Activated T-helper 2 cell treated with anti-CD3 and anti-CD28 coated beads, Interferon-gamma antibody, Interleukin-2, Interleukin-4, amounts not matched to agents 10 μg/mL and 5 μg/mL and 100 μg/mL, durations not matched to agents 14 hours and 24 hours and 36 hours (primary cell): ENCODE measurements around the gene SLC6A17. TPM values are rescaled to one million over a fixed set of nuclear protein-coding genes. Genes with fewer than 3 reads are reported as not detected.
A peak's percentile ranks its signal among the peaks of the same experiment; 100 is the strongest.

ENCODE experiments used
- DNase-seq: peaks from one replicate; pipeline ENCODE4 v3.0.0; 2021; ENCODE audit warnings: low spot score
- H3K27ac Mint-ChIP-seq: one replicate; pipeline ENCODE4 v1.8.0; 2021; ENCODE audit warnings: mixed read lengths
- H3K27me3 Mint-ChIP-seq: one replicate; pipeline ENCODE4 v1.8.0; 2021; ENCODE audit warnings: low read depth, mixed read lengths
- H3K36me3 Mint-ChIP-seq: one replicate; pipeline ENCODE4 v1.8.0; 2021; ENCODE audit warnings: low read depth, mixed read lengths
- H3K4me1 Mint-ChIP-seq: one replicate; pipeline ENCODE4 v1.8.0; 2021; ENCODE audit warnings: low read depth, mixed read lengths
- H3K4me3 Mint-ChIP-seq: one replicate; pipeline ENCODE4 v1.8.0; 2021; ENCODE audit warnings: low read depth, mild to moderate bottlenecking, moderate library complexity, mixed read lengths
- H3K9me3 Mint-ChIP-seq: one replicate; pipeline ENCODE4 v1.8.0; 2021; ENCODE audit warnings: mixed read lengths
- intact Hi-C: fragments of 100-400 bp; cut with micrococcal nuclease; formaldehyde crosslinking; loops from one replicate; pipeline ENCODE4 v1.15.1; 2023
- total RNA-seq: library from RNA; stranded (reverse); gene quantifications from 2 replicates; pipeline ENCODE4 v1.2.3, GENCODE V29; 2022

Gene SLC6A17
- total RNA-seq, 1 donor from 2014 or later, result 0.46 TPM

DNA sequence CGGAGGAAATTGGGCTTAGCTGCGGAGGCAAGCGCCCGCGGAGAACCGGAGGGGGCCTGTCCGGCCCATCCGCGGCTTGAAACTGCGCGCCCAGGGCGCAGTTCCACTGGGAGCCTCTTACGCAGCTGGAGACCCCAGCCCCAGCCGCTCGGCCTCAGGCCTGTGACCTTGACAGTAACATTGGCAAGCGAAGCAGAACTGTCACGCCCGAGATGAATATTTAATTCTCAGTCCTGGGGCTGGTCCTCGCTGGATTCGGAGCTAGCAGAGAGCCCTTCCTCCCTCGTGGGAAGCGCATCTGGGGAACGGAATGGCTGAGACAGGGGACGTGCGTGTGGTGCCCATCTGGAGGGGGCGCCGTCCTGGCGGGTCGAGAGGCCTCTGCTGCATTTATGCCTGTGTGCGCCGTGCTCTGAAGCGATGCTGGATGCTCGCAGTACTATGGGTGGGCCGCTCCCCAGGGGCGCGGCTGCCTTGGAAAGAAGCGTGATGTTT, 928 bp downstream of the SLC6A17 start:
- Mint-ChIP-seq H3K4me3 (no peak overlapping the region), H3K4me1 (peaks cover 2% of the 10 kb centered on the region)

DNA sequence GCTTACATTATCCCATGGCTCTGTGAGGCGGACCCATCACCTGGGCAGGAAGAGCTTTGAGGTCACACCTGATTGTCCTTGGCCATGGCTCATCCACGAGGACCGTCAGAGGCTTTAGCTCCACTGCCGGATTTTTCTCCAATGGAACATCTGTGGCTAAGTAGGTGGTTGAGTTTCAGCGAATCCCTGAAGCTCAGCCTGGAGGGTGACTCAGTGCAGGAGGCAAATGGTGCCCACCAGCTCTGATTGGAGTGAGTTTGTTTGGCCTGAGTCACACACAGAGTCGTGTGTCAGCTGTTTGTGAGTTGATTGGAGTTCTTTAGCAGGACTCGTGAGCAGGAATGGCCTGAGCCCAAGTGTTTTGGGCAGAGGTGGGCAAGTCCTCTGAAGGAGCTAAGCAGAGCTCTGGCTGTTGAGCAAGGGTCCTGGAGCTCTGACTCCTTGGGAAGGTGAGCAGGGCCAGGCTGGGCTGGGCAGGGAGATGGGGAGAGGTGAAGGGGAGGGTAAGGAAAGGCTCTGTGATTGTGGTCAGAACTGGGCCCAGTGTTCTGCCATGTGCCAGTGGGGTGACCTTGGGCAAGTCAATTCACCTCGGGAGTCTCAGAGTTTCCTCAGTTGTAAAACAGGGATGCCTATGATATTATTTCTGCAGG, 2.0 kb downstream of the SLC6A17 start:
- intact Hi-C loops, result no loop called here
- no peaks in the 10 kb centered on the region for H3K9me3 Mint-ChIP-seq
- DNase-seq, result no peak
- peaks cover 2% of the 10 kb centered on the region for H3K4me1 Mint-ChIP-seq
- no peaks in the 10 kb centered on the region for H3K36me3 Mint-ChIP-seq
- H3K27me3 Mint-ChIP-seq, result peaks cover 46% of the 10 kb centered on the region
- H3K4me3 Mint-ChIP-seq, result no peak overlapping the region
- no peak overlapping the region for H3K27ac Mint-ChIP-seq

More for the DNA sequence above, 928 bp downstream of the SLC6A17 start:
- Mint-ChIP-seq H3K27ac (no peak overlapping the region), H3K36me3 (no peaks in the 10 kb centered on the region), H3K9me3 (no peaks in the 10 kb centered on the region), H3K27me3 (peaks cover 41% of the 10 kb centered on the region)
- intact Hi-C loops, result no loop called here
- no peak for DNase-seq

DNA sequence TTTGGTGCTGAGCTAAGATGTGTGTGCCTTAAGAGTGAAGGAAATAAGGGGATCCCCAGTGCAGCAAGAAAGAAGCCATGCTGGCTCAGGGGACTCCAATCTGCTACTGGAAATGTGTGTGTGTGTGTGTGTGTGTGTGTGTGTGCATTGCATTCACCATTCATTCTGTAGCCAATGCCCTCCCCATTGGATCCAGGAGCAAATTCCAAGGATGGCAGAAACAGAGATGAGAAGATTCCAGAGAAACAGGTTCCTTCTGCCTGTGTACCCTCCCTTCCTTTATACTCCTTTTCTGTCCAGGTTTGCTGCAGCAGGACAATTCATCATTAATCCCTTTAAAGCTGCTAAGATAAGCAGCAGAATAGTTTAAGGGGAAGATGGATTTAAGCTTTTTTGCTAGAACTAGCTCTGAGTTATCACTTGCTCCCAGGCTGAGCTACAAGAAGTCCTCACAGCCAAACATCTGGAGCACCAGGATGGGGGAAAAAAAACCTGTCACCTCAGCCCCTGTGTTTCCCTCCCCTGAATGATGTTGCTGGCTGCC, 3.2 kb downstream of the SLC6A17 start:
- Mint-ChIP-seq H3K27me3 (peaks cover 48% of the 10 kb centered on the region), H3K9me3 (no peaks in the 10 kb centered on the region), H3K4me1 (peaks cover 2% of the 10 kb centered on the region), H3K4me3 (no peak overlapping the region), H3K36me3 (no peaks in the 10 kb centered on the region), H3K27ac (no peak overlapping the region)
- DNase-seq, result no peak
- intact Hi-C loops, result no loop called here

DNA sequence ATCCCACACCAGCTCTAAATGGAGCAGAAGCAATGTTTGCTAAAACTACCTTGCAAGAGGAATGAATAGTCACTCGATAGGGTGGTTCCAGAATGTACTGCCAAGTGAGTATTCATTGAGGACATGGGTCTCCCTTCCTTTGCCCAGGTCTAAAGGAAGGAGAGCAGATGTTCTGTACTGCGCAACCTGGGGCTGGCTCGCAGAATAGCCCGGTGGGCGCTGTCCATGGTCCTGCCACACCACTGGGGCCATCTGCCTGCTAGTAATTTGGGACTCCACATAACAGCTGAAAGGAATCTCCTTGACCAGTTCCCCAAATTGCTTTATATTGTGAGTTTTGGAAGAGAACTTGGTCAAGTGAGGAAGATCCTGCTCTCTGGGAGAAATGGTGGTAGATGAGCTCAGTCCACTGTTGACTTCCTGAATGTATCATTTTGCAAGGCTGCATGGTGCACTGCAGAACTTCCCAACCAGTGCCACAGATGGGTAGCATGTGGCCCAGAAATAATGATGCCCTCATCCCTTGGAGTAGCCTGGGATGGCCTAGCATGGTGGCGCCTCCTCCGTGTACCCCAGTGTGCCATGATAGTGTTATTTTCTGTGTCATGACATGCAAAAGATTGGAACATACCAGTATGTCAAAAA, 5.7 kb downstream of the SLC6A17 start:
- H3K4me3 Mint-ChIP-seq, result no peak overlapping the region
- H3K4me1 Mint-ChIP-seq, result peaks cover 2% of the 10 kb centered on the region
- peaks cover 40% of the 10 kb centered on the region for H3K27me3 Mint-ChIP-seq
- H3K36me3 Mint-ChIP-seq, result no peaks in the 10 kb centered on the region
- intact Hi-C loops, result no loop called here
- peak; percentile 32 for DNase-seq
- H3K9me3 Mint-ChIP-seq, result no peaks in the 10 kb centered on the region
- no peak overlapping the region for H3K27ac Mint-ChIP-seq

DNA sequence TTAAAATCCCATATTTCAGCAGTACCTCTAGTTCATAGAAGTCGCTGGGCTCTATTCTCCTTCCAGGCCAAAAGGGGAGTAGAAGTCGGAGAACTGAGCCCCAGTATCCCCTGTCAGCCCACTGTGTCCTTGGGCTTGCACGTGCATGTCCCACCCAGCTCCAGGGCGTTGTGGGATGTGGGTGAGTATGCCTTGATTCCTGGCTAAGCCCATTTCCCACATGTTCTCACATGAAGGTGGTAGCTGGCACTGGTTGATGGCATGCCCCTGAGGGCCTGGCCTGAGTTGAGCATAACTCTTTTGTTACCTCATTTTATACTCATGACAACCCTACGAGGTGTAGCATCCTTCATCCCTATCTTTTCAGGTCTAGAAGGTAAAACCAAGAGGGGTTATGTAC, 8.0 kb downstream of the SLC6A17 start:
- no peak overlapping the region for H3K4me3 Mint-ChIP-seq
- DNase-seq, result no peak
- no peaks in the 10 kb centered on the region for H3K9me3 Mint-ChIP-seq
- peaks cover 2% of the 10 kb centered on the region for H3K4me1 Mint-ChIP-seq
- intact Hi-C loops, result no loop called here
- H3K27me3 Mint-ChIP-seq, result peaks cover 19% of the 10 kb centered on the region
- no peak overlapping the region for H3K27ac Mint-ChIP-seq
- H3K36me3 Mint-ChIP-seq, result no peaks in the 10 kb centered on the region

DNA sequence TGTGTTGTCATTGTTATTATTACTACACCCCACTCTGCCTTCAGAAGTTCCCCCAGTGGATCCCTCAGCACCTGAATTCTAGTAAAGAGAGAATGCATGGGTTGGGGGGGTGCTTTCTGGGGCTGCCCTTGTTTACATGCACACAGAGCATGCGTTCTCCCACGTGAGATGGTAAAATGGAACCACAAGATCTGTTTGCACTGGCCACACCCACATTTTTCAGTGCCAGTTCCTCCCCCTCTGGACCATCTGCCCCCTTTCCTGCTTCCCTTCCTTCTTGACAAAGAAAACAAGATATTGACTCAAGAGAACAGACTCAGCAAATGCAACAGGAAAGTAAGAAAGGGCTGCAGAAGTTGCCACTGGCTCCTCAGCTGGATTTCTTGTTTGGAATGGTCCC, 8.9 kb downstream of the SLC6A17 start:
- DNase-seq, result no peak
- intact Hi-C loops, result no loop called here
- Mint-ChIP-seq H3K27me3 (peaks cover 13% of the 10 kb centered on the region), H3K4me1 (peaks cover 2% of the 10 kb centered on the region), H3K27ac (no peak overlapping the region), H3K4me3 (no peak overlapping the region), H3K36me3 (no peaks in the 10 kb centered on the region), H3K9me3 (no peaks in the 10 kb centered on the region)

DNA sequence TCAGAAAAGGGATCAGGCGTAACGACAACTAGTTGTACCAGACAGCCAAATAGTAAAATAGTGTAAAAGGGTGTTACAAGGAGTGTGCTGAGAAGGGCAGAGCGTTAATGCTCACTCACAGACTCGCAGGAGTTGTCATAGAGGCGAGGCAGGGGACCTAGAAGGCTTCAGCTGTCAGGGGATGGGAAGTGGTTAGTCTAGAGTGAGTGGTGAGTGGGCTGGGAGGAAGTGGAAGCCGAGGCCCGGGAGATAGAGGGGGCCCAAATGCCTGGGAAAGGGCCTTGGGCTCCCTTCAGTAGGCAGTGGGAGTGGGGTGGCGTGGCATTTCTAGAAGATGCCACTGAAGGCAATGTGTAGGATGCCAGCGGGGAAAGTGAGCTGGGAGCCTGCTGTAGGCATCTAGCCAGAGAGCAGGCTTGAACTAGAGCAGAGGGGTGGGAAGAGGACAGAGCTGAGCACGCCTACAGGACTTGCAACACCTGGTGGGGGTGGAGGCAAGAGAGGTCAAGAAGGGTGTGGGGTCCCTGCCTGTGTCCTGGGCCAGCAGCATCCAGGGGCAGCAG, 10.3 kb downstream of the SLC6A17 start:
- no peak overlapping the region for H3K4me3 Mint-ChIP-seq

DNA sequence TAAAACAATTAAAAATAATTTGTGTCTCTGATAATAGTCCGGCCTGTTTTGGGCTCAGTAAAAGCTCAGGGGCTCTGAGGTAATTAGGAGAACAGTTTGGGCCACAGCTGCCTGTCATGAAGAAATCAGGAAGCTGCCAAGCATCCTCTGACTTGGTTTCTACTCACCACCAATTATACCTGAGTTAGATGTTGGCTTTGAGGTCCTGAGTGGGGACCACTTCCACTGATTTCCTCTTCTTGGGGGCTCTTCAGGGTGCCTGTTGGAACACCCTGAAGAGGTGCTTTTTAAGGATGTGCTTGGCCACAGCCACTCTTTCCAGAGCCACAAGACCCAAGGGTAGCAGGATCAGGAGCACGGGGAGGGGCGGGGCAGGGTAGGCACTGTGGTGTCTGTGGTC, 10.9 kb downstream of the SLC6A17 start:
- Mint-ChIP-seq H3K9me3 (no peaks in the 10 kb centered on the region), H3K36me3 (no peaks in the 10 kb centered on the region), H3K27ac (no peak overlapping the region), H3K4me1 (peaks cover 2% of the 10 kb centered on the region), H3K4me3 (no peak overlapping the region), H3K27me3 (peaks cover 7% of the 10 kb centered on the region)
- intact Hi-C loops, result no loop called here
- no peak for DNase-seq

More for the DNA sequence above, 10.3 kb downstream of the SLC6A17 start:
- no peak for DNase-seq
- peaks cover 7% of the 10 kb centered on the region for H3K27me3 Mint-ChIP-seq
- intact Hi-C loops, result no loop called here
- peaks cover 2% of the 10 kb centered on the region for H3K4me1 Mint-ChIP-seq
- H3K36me3 Mint-ChIP-seq, result no peaks in the 10 kb centered on the region
- no peaks in the 10 kb centered on the region for H3K9me3 Mint-ChIP-seq
- no peak overlapping the region for H3K27ac Mint-ChIP-seq

DNA sequence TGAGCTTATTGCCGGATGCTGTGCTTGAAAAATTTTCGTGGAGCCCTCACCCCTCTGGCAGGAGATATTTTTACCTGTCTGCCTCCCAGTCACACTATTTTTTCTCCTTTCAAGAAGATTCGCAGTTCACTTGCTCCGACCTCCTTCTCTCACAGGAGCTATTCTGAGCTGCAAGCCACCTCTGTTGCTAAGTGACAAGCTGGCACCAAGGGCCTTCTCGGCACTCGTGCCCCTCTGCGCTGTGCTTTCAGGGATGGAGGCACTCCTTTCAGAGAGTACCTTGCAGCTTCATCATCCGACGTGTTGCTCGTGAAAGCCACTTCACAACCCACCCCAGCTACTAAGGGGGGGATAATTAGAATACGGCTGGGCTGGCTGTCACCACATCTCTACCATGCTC, 11.6 kb downstream of the SLC6A17 start:
- Mint-ChIP-seq H3K9me3 (no peaks in the 10 kb centered on the region), H3K27ac (no peak overlapping the region), H3K36me3 (no peaks in the 10 kb centered on the region), H3K27me3 (peaks cover 2% of the 10 kb centered on the region), H3K4me3 (no peak overlapping the region), H3K4me1 (peaks cover 2% of the 10 kb centered on the region)
- intact Hi-C loops, result no loop called here
- no peak for DNase-seq

DNA sequence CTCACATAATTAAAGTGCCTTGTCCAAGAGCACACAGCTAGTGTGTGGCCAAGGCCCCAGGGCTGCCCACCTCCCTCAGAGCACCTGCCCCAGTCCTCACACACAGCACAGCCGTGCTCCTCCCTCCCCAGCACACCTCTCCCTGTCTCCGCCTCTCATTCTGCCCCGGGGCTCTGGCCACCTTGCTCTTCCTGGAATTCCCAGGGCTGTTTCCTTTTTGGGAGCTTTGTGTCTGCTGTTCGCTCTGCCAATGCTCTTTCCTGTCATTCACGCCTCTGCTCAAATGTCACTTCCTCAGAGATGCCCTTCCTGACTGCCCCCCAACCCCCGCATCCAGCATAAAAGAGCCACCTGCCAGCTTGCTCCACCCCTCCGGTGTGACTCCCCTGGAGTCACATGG, 13.3 kb downstream of the SLC6A17 start:
- peaks cover 2% of the 10 kb centered on the region for H3K4me1 Mint-ChIP-seq
- no peak overlapping the region for H3K4me3 Mint-ChIP-seq
- intact Hi-C loops, result no loop called here
- no peak for DNase-seq
- no peaks in the 10 kb centered on the region for H3K27me3 Mint-ChIP-seq
- H3K36me3 Mint-ChIP-seq, result no peaks in the 10 kb centered on the region
- H3K27ac Mint-ChIP-seq, result no peak overlapping the region
- H3K9me3 Mint-ChIP-seq, result no peaks in the 10 kb centered on the region

DNA sequence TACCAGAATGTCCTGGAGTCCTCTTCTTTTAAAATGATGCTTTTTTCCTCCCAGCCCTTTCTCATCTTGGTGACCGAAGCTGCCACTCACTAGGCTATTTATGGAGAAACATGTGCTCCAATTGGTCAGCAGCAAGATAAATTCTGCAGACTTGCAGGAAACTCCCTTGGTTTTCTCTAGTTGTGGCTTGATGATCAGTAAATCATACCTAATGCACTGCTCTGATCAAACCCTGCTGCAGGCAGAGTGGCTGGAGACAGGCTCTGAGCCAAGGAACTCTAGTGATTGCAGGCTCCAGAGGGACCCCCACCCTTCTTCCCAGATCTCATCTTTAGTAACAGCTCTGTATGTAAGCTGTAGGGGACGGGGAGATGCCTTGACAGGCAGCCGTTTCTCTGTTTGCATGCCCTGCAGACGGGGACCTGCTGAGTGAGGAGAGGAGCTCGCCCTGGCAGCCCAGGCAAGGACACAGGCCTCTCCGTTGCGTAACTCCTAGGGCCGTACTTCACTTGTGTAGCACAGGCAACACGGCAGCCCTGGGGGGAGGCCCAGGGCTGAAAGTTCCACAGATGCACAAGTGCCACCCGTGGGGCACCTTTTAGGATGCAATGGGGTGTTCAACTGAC, 14.5 kb downstream of the SLC6A17 start:
- peaks cover 2% of the 10 kb centered on the region for H3K4me1 Mint-ChIP-seq
- DNase-seq, result no peak
- no peaks in the 10 kb centered on the region for H3K36me3 Mint-ChIP-seq
- H3K27me3 Mint-ChIP-seq, result peaks cover 2% of the 10 kb centered on the region
- no peak overlapping the region for H3K4me3 Mint-ChIP-seq
- no peak overlapping the region for H3K27ac Mint-ChIP-seq
- H3K9me3 Mint-ChIP-seq, result no peaks in the 10 kb centered on the region
- intact Hi-C loops, result no loop called here

DNA sequence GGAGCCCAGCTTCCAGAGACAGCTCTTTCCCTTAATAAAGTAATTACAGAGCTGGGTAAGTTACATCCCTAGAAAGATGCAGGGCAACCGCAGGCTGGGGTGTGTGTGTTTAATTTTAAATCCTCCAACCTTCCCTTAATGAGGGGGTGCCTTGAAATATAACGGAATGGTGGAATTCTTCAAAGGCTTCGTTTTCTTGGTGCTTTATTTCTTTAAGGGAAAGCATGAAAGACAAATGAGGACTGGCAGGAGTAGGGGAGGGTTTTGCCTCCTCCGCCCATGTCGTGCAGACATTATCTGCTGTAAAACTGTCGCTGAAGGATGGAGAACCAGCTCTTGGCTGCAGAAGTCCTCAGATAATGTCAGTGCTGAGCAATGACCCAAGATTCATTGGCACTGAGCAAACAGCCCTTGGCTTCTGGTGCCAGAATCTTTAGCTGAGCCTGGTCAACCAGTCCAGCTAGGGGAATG, 15.5 kb downstream of the SLC6A17 start:
- DNase-seq, result no peak
- H3K27ac Mint-ChIP-seq, result no peak overlapping the region
- no peaks in the 10 kb centered on the region for H3K36me3 Mint-ChIP-seq
- no peaks in the 10 kb centered on the region for H3K9me3 Mint-ChIP-seq
- intact Hi-C loops, result no loop called here
- no peaks in the 10 kb centered on the region for H3K4me1 Mint-ChIP-seq
- peaks cover 2% of the 10 kb centered on the region for H3K27me3 Mint-ChIP-seq
- no peak overlapping the region for H3K4me3 Mint-ChIP-seq

DNA sequence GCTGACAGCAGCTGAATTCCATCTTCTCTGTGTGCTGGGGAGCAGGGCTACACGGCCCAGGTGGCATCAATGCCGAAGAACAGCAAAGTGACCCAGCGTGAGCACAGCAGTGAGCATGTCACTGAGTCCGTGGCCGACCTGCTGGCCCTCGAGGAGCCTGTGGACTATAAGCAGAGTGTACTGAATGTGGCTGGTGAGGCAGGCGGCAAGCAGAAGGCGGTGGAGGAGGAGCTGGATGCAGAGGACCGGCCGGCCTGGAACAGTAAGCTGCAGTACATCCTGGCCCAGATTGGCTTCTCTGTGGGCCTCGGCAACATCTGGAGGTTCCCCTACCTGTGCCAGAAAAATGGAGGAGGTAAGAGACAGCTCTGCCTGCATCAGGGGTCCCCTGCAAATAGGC, 16.6 kb downstream of the SLC6A17 start:
- no peaks in the 10 kb centered on the region for H3K9me3 Mint-ChIP-seq
- H3K4me1 Mint-ChIP-seq, result no peaks in the 10 kb centered on the region

More for the DNA sequence above, 16.6 kb downstream of the SLC6A17 start:
- intact Hi-C loops, result no loop called here
- Mint-ChIP-seq H3K27ac (no peak overlapping the region), H3K36me3 (no peaks in the 10 kb centered on the region), H3K27me3 (peaks cover 2% of the 10 kb centered on the region), H3K4me3 (no peak overlapping the region)
- DNase-seq, result no peak
